Left ventricle myocardium superior (tissue), 1 donor: ENCODE results near the gene CCL19. TPM values are rescaled to one million over a fixed set of nuclear protein-coding genes. Genes with fewer than 3 reads are reported as not detected.

Source experiments
- ATAC-seq: fragments of 200-7000 bp; cut with Tn5 transposase; one replicate; pipeline ENCODE4 v1.9.1; 2020; ENCODE audit warnings: mild to moderate bottlenecking, moderate library complexity
- DNase-seq: peaks from one replicate; pipeline ENCODE4 v3.0.0-alpha.2; 2020
- intact Hi-C: fragments of 100-400 bp; cut with micrococcal nuclease; formaldehyde crosslinking; loops from one replicate; pipeline ENCODE4 v1.11.0; 2022
- total RNA-seq: library from RNA; stranded (reverse); fragmentation: NEBNext Ultra II Directional; extraction: Animal tissue kit (Norgen Biotek cat#: 25700); gene quantifications from one replicate; pipeline ENCODE4 v1.2.1, GENCODE V29; 2021
- donor health status: DM: no; HTN: yes; CAD: no; lungs with severe emphysema.

The CCL19 gene
- total RNA-seq, 1 donor from 2014 or later: 2.1 TPM

DNA sequence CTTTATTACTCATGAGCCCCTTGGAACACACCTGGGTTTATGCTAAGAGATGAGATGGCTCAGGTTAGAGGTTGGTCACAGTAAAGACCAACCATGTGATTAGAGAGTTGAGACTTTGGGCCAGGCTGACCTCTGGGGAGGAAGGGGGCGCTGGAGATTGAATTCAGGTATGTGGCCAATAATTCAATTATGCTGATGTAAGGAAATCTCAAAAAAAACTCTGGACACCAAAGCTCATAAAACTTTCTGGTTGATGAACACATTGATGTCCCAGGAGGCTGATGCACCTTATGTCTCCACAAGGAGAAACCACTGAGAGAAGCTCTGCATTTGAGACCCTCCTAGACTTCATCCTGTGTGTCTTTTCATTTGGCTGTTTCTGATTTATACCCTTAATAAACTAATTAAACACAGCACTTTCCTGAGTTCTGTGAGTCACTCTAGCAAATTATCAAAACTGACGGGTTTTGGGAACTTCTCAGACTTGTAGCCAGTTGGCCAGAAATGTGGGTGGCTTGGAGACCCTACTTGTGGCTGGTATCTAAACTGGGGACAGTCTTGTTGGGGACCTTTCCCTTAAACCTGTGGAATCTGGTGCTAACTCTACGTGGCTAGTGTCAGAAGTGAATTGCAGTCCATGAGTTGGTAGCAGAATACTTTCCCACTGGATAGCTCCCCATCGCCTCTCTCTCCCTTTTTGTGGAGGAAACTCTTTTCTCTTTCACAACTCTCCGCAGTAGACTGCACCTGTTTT, 21.1 kb downstream of the CCL19 start:
- no peak for DNase-seq
- no peak for ATAC-seq
- intact Hi-C loops: no loop called here

DNA sequence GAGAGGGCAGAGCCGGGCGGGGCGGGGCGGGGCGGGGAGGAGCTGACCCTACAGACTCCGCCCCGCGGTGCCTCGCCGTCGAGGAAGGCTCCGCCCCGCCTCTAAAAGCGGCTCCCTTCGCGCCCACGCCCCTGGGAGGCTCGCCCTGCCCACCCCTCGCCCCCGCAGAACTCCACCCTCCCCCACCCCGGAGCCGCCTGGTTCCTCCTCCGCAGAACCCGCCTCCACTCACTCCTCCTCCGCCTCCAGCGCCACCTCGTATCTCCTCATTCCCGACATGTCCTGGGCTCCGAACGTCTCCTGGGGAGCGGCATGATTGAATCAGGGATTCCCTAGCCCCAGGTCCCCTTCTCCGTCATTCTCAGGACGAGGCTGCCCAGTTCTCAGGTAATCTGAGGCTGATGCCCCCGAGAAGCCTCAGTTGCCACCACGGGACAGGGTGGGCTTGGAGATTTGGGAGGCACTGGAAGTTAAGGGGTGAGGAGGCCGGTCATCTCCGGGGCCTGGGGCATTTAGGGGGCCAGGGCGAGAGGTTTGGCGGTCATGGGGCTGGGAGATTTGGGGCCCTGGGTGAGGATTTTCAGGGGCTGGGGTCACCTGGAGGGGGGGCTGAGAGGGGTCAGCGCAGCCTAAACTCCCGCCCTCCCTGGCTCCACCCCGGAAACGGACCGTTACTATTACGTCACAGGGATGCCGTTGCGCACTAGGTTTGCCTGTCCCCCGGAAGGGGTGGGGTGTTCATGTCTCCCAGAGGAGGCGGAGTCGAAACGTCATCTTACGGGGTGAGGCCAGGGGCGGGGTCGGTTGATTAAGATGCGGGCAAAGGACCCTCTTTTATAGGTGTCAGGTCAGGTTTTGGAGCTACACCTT, 25.5 kb downstream of the CCL19 start:
- intact Hi-C loops: no loop called here
- ATAC-seq: peak; percentile 89
- DNase-seq: peak; percentile 96

DNA sequence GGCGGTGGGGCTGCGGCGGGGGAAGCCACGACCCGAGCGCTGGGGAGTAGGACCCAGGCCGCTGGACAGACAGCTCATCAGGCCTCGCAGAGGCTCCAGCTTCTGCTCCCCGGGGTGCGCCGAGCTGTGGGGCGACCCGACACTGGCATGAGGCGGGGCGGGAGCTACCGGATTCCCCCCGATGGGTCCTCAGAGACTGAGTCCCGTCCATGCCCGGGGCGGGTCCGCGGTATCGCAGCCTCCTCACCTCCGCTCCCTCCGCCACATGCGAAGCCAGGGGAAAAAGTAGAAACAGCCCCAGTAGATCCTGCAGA, 26.1 kb downstream of the CCL19 start:
- intact Hi-C loops: no loop called here
- no peak for DNase-seq
- ATAC-seq: no peak

- intact Hi-C loops: no loop called here
- DNase-seq (peak; percentile 87), ATAC-seq (peak; percentile 54)
Observed at GRCh38 chr9:34664281-34665066, 26.6 kb downstream of the CCL19 start.

- intact Hi-C loops: no loop called here
- ATAC-seq (no peak), DNase-seq (no peak)
Observed at GRCh38 chr9:34663303-34663605, 27.8 kb downstream of the CCL19 start.

- DNase-seq (no peak), ATAC-seq (no peak)
- intact Hi-C loops: no loop called here
Observed at GRCh38 chr9:34662526-34663302, 28.4 kb downstream of the CCL19 start, which contains the start of gene CCL27. Gene CCL27, minus strand, starts transcription at chr9:34662657. Its CDS starts 24 bp downstream, at chr9:34662633.

GRCh38 chr9:34659592-34660253, 31.4 kb downstream of the CCL19 start:
- intact Hi-C loops: no loop called here
- DNase-seq: no peak
- ATAC-seq: no peak

- intact Hi-C loops: no loop called here
- DNase-seq: no peak
- no peak for ATAC-seq
Observed at GRCh38 chr9:34658461-34658860, 32.6 kb downstream of the CCL19 start.

- ATAC-seq: no peak
Observed at GRCh38 chr9:34656992-34657391, 34.1 kb downstream of the CCL19 start.

DNA sequence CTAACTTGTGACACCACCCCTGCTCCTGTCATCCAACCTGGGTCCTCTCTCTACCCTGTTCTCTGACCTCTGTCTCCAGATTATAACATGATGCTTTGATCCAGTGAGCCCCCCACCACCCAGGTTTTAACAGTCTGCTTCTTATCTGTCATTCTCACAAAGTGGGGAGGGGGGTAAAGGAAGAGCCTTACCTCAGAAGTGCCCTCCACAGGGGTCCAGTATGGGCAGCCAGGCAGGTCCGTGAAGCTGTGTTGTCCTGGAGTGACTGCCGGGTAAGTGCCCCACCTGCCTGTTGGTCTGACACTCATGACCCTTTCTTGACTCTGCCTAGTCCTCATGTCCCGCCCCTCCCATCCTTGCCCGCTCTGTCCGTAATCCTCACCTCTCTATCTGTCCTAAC, 35.7 kb downstream of the CCL19 start:
- intact Hi-C loops: no loop called here
- DNase-seq: no peak

More at GRCh38 chr9:34656992-34657391, 34.1 kb downstream of the CCL19 start:
- DNase-seq: no peak
- intact Hi-C loops: no loop called here

GRCh38 chr9:34654323-34655051, 36.6 kb downstream of the CCL19 start:
- intact Hi-C loops: no loop called here
- peak; percentile 86 for DNase-seq
- peak; percentile 69 for ATAC-seq

More for the DNA sequence above, 35.7 kb downstream of the CCL19 start:
- ATAC-seq: no peak

GRCh38 chr9:34653151-34654072, 37.7 kb downstream of the CCL19 start:
- ATAC-seq (peak; percentile 3), DNase-seq (no peak)
- intact Hi-C loops: no loop called here

GRCh38 chr9:34652602-34653000, 38.5 kb downstream of the CCL19 start:
- DNase-seq (no peak), ATAC-seq (no peak)
- intact Hi-C loops: no loop called here

DNA sequence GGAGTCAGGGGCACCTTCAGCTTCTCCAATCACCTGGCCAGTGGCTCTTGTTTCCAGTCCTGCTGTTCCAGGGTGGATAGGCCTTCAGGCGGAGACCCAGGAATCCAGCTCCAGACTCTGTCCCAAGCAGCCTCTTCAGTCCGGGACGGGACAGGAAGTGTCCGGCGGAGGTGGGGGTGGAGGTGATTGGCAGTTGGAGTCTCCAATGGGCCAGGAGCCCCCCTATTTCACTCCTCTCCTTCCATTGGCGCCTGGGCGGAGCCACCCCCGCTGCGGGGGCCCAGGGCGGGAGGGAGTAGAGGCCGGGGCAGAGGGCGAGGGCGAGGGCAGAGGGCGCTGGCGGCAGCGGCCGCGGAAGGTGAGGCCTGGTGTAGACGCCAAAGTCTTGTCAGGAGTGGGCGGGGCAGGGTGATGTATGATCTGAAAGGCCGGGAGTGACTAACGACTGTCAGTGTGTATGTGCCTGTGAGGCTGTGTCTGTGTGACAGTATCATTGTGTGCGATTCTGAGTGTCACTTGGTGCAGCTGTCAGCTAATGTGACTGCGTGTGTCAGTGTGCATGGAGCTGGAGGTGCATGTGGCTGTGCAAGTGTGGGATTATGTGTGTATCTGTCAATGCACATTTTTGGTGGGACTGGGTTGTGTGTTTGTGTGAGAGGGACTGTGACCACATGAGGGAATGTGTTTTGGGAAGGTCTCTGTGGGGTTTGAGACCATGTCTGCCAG, 39.0 kb downstream of the CCL19 start, which contains the start of gene IL11RA:
IL11RA (plus strand) TSS at position 310 of the 726 bp plus-strand sequence. CDS start 3,033 bp downstream, outside the sequence.
- intact Hi-C loops: no loop called here
- DNase-seq (peak; percentile 93), ATAC-seq (peak; percentile 82)

DNA sequence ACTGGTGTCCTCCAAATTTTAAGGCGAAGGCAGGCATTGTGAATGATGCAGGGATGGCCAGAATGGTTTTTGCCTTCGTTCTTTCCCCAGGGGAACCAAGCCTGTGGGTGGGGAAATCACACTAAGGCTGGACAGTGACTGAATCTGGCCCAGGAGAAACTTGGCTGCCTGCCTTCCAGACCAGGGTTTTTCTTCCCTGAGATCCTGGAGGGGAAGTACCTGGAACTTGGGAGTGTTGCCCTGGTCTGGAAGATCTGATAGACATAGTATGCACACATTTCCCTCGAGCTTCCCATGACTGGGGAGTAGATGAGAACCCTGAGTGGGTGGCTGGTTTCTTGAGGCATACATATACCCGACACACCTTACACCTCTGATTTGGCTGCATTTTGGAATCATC, 39.8 kb downstream of the CCL19 start:
- intact Hi-C loops: no loop called here

GRCh38 chr9:34650816-34651215, 40.3 kb downstream of the CCL19 start:
- DNase-seq: no peak
- no peak for ATAC-seq
- intact Hi-C loops: no loop called here

More for the DNA sequence above, 39.8 kb downstream of the CCL19 start:
- DNase-seq (no peak), ATAC-seq (no peak)
